T follicular helper cell (primary cell): ENCODE measurements around the gene FARP2.
A peak's percentile ranks its signal among the peaks of the same experiment; 100 is the strongest.
"Not testable (repeated sequence)": the region's sequence is repeated elsewhere in the genome, so short reads cannot be mapped to it uniquely, and the experiment has no call there.

ENCODE experiments used
- DNase-seq: peaks from one replicate; pipeline ENCODE4 v3.0.0-alpha.2; 2020; ENCODE audit warnings: low read depth

Gene FARP2

DNA sequence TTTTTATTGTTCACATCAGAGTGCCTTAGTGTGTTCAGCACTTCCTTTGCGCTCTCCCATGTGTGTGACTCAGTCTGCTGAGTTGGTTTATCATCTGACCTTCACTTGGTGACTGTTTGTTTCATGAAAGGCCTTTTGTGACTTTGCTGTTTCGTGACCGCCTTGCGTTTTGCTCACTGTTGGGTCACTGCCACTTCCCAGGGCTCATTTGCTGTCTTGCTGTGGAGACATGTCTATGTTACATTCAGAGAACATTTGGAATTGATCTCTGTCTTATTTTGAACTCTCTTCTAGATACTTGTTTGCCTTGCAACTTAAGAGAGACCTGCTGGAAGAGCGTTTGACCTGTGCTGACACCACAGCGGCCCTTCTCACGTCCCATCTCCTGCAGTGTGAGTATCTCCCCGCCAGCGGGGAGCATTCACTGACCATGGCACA is 54.7 kb downstream of the FARP2 start:
- no peak for DNase-seq

- no peak for DNase-seq
These were observed 56.1 kb downstream of the FARP2 start for GRCh38 chr2:241412144-241412543.

- not testable (repeated sequence) for DNase-seq
These were observed 57.4 kb downstream of the FARP2 start for GRCh38 chr2:241413501-241413900.

DNA sequence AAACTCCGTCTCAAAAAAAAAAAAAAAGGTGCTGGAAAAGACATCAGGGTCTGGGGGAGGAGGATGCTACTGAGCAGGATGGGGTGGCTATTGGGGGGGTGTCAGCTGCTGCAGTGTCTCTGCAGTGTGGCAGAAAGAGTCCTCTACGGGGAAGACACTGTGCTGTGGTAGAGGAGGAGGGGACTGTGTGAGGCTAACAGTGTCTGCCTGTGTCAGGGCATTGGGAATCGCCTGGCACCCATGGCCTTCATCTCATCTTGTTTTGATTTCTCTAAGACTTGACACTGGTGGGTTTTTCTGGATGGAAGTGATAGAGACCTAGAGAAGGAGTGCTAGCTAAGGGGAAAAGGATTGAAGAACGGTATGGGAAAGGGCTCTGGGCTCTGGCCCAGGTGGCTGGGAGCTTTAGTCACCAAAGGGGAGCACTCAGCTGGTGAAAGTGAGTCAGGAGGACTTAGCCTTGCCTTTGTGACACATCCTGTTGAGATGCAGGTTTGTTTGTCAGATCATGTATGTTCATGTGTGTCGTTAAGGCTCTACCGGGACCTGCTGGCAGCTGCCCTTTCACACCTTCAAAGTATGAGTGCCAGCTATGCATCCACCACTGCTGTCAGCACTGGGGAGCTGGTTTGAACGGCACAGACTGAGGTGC is 58.0 kb downstream of the FARP2 start:
- no peak for DNase-seq

GRCh38 chr2:241415196-241415595 is 59.1 kb downstream of the FARP2 start:
- DNase-seq, result no peak

DNA sequence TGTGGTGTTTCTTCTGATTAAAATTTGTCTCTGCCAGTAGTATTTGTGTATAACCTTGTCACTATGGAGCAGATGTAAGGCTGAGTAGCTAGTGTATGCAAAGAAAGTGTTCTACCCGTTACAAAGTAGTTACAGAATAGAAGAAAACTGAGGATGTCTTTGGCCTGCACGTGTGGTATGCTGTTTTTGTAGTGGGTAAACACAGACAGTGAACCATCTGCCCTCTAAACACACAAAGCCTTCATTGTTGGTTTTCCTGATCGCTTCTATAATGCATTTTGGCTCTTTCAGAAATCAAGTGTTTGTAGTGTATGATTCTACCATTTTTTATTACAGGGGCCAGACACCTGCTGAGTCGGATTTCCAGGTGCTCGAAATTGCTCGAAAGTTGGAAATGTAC is 61.5 kb downstream of the FARP2 start:
- DNase-seq, result no peak

GRCh38 chr2:241421330-241421729 is 65.2 kb downstream of the FARP2 start:
- no peak for DNase-seq

DNA sequence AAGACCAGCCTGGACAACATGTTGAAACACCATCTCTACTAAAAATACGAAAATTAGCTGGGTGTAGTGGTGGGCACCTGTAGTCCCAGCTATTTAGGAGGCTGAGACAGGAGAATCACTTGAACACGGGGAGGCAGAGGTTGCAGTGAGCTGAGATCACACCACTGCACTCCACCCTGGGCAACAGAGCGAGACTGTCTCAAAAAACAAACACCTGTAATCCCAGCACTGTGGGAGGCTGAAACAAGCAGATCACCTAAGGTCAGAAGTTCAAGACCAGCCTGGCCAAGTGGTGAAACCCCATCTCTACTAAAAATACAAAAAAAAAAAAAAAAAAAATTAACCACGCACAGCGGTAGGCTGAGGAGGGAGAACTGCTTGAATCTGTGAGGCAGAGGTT is 65.9 kb downstream of the FARP2 start:
- not testable (repeated sequence) for DNase-seq

- DNase-seq, result no peak
These were observed 66.3 kb downstream of the FARP2 start for GRCh38 chr2:241422350-241422749.

DNA sequence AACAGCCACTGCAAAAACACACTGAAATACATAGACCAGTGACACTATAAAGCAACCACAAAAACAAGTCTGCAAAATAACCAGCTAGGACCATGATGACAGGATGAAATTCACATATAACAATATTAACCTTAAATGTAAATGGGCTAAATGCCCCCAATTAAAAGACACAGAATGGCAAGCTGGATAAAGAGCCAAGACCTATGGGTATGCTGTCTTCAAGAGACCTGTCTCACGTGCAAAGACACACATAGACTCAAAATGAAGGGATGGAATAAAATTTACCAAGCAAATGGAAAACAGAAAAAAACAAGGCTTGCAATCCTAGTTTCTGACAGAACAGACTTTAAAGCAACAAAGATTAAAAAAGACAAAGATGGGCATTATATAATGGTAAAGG is 67.4 kb downstream of the FARP2 start:
- DNase-seq, result not testable (repeated sequence)

DNA sequence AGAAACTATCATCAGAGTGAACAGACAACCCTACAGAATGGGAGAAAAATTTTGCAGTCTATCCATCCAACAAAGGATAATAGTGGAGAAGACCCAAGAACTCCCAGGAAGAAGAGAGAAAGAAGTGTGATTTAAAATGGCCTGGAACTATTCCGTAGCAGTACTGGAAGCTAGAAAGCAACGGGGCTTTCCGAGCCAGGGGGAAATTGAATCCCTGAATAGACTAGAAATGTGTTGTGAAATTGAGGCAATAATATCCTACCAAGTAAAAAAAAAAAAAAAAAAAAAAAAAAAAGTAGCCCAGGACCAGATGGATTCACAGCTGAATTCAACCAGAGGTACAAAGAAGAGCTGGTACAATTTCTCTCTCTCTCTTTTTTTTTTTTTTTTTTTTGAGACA is 69.3 kb downstream of the FARP2 start:
- DNase-seq, result no peak

GRCh38 chr2:241430178-241430577 is 74.1 kb downstream of the FARP2 start:
- DNase-seq, result no peak

DNA sequence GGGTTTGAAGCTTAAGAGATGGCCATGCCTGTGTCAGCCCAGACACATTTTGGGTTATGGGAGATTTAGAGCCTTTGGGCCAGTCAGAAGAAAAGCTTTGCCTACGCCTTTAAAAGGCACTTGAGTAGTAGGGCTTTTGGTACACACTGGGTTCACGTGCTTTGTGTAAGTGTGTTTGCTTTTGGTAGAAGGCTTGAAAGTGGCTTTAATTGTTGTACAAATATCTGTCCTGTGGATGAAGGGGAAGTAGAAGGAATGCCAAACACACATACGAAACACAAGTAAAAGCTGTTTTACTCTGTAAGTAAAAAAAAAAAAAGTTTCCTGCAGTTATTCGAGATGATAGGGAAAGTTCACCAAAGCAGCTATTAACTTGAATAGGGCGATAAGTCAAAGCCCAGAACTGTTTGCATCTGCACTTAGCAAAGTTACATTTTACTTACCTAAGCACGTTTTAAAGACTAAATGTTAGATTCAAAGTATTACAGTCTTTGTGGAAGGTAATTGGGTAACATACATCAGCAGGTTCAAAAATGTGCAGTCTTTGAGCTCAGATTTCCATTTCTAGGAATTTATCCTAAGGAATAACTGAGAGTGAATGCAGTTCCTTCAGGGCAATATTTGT is 76.9 kb downstream of the FARP2 start:
- no peak for DNase-seq

DNA sequence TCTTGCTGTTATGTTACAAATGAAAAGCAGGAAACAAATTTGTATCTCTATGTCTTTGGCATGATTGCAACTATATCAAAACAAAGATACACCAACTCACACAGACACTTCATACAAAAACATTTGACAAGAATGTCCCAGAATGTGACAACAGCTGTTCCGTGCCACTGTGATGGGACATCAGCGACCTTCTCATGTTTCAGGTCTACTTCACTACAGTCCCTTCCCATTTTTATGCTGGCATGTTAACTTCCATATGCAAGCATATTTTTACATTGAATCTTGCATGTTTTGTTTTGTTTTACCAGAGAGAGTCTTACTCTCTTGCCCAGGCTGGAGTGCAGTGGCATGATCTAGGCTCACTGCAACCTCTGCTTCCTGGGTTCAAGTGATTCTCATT is 81.1 kb downstream of the FARP2 start:
- DNase-seq, result no peak

- no peak for DNase-seq
These were observed 85.4 kb downstream of the FARP2 start for GRCh38 chr2:241441492-241441891.

- peak; percentile 77 for DNase-seq
These were observed 87.6 kb downstream of the FARP2 start for GRCh38 chr2:241443486-241444223.

GRCh38 chr2:241445426-241445825 is 89.3 kb downstream of the FARP2 start:
- no peak for DNase-seq

DNA sequence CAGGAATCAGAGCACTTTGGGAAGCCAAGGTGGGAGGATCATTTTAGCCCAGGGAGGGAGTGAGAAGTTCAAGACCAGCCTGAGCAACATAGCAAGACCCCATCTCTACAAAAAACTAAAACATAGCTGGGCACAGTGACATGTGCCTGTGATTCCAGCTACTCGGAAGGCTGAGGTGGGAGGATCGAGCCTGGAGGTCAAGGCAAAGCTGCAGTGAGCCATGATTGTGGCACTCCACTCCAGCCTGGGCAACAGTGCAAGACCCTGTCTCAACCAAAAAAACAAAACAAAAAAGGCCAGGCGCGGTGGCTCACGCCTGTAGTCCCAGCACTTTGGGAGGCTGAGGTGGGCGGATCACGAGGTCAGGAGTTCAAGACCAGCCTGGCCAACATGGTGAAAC is 94.0 kb downstream of the FARP2 start:
- DNase-seq, result not testable (repeated sequence)

DNA sequence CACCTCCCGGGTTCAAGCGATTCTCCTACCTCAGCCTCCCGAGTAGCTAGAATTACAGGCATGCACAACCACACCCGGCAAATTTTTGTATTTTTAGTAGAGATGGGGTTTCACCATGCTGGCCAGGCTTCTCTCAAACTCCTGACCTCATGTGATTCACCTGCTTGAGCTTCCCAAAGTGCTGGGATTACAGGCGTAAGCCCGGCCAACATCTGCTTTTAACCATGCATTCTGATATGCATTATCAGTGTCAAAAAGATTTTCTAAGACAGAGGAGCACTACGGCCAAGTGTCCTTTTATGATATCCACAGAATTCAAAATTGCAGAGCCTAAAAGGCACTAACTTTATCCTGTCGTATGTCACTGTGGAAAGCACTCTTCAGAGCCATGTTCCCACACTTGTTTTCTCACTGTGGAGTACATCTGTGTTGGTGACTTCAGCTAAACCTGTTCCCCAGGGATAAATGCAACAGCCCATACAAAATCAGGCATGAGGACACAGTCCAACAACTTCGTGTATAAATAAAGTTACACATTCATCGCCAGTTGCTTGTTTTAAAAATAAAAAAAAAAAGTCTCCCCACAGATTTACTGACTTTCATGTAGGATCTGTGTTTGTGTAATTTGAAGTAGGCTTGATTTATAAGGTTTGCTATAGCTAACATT is 95.9 kb downstream of the FARP2 start:
- DNase-seq, result no peak

GRCh38 chr2:241453919-241454318 is 97.8 kb downstream of the FARP2 start:
- not testable (repeated sequence) for DNase-seq

DNA sequence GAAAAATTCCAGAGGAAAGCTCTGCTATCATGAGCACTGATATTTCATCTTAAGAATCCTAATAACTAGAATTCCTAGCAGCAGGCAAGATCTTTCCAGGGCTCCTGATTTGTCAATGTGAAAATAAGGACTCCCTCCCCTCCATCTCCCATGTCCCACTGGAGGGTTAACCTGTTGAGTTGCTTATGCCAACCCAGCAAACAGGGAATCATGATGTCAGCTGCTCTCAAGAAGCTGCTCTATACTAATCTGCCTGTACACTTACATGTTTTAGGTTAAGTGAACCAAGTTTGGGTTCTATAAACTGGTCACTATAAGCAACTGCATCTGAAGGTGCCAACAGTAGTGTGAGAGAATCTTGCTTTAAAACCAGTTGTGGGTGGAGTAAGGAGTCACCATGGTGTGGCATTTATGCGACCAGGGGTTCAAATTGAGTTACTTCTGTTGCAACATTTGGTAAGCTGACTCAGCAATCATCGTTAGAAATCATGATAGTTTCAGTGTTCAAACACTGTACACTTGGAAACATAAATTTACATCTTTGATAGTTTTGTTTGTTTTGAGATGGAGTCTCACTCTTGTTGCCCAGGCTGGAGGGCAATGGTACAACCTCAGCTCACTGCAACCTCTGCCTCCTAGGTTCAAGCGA is 98.9 kb downstream of the FARP2 start:
- no peak for DNase-seq

DNA sequence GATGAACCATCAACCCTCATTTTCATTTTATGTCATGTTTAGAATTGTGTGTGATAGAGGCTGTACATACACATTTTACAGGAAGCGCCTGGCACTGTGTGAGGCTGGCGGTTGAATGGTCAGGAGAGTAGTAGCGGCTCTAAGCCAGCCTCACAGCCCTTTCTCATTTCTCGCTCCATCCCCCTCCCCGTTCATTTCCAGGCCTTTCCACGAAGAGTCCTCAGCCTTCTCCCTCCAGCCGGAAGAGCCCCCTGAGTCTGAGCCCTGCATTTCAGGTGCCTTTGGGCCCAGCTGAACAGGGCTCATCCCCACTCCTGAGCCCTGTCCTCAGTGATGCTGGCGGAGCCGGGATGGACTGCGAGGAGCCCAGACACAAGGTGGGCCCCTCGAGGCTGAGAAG is 100.5 kb downstream of the FARP2 start:
- DNase-seq, result no peak
